SU-DHL-6 (cell line): ENCODE results near the gene MFNG.

Experiments used
- H2AFZ ChIP-seq: fragments of 200-600 bp; sonication (generic); 2 replicates; pipeline ENCODE4 v1.6.1; 2014; ENCODE audit warnings: low read depth, mild to moderate bottlenecking, moderate library complexity, mixed read lengths, antibody characterized with exemption, low read length; ENCODE audit not compliant: severe bottlenecking
- H3F3A ChIP-seq: fragments of 200-600 bp; shearing (Covaris generic); 2 replicates; pipeline ENCODE4 v1.6.0; 2016; ENCODE audit warnings: antibody characterized with exemption, mild to moderate bottlenecking; ENCODE audit not compliant: insufficient read depth
- H3K27ac ChIP-seq: fragments of 200-600 bp; sonication (generic); 2 replicates; pipeline ENCODE4 v1.5.1; 2016; ENCODE audit warnings: low read depth, mild to moderate bottlenecking, low read length, moderate library complexity, mixed read lengths
- H3K27me3 ChIP-seq: fragments of 200-600 bp; sonication (generic), shearing (Covaris generic); 2 replicates; pipeline ENCODE4 v1.6.0; 2014; ENCODE audit warnings: mild to moderate bottlenecking, low read length
- H3K36me3 ChIP-seq: fragments of 200-600 bp; sonication (generic); 2 replicates; pipeline ENCODE4 v1.6.1; 2014; ENCODE audit warnings: mild to moderate bottlenecking, low read length, mixed read lengths
- H3K4me2 ChIP-seq: fragments of 300-600, 200-600 bp; shearing (Covaris generic), sonication (generic); 2 replicates; pipeline ENCODE4 v1.6.0; 2014; ENCODE audit warnings: low read length, low read depth, mild to moderate bottlenecking; ENCODE audit not compliant: poor library complexity, severe bottlenecking
- H3K4me3 ChIP-seq: fragments of 200-600 bp; sonication (generic); 2 replicates; pipeline ENCODE4 v1.5.1; 2014; ENCODE audit warnings: antibody characterized with exemption, low read length, mild to moderate bottlenecking, mixed read lengths; ENCODE audit not compliant: insufficient read depth, poor library complexity, severe bottlenecking
- H3K79me2 ChIP-seq: fragments of 200-600 bp; sonication (generic); 2 replicates; pipeline ENCODE4 v1.6.1; 2014; ENCODE audit warnings: mild to moderate bottlenecking, low read length, moderate library complexity; ENCODE audit not compliant: insufficient read depth
- H3K9ac ChIP-seq: fragments of 200-600 bp; sonication (generic); 2 replicates; pipeline ENCODE4 v1.7.0; 2014; ENCODE audit warnings: mild to moderate bottlenecking, low read length
- H3K9me2 ChIP-seq: fragments of 200-600 bp; sonication (generic); replicated peaks from 2 replicates; pipeline ENCODE4 v1.6.1; 2014; ENCODE audit warnings: low read length; ENCODE audit not compliant: insufficient read depth
- H3K9me3 ChIP-seq: fragments of 200-600 bp; sonication (generic); 2 replicates; pipeline ENCODE4 v1.6.1; 2014; ENCODE audit warnings: low read length, mixed read lengths; ENCODE audit not compliant: insufficient read depth
- H4K20me1 ChIP-seq: fragments of 200-600 bp; sonication (generic); 2 replicates; pipeline ENCODE4 v1.6.1; 2014; ENCODE audit warnings: low read depth, mild to moderate bottlenecking, antibody characterized with exemption, low read length, moderate library complexity, mixed read lengths
- CTCF ChIP-seq: fragments of 200-600 bp; sonication (generic); IDR thresholded peaks from one replicate; pipeline ENCODE4 v1.5.1; 2017; ENCODE audit warnings: antibody characterized with exemption, mild to moderate bottlenecking, low read length, moderate library complexity; ENCODE audit not compliant: insufficient read depth, poor library complexity, severe bottlenecking
- EZH2phosphoT487 ChIP-seq: fragments of 200-600 bp; sonication (generic), shearing (Covaris generic); conservative IDR thresholded peaks from 2 replicates; pipeline ENCODE4 v1.6.1; 2018; ENCODE audit warnings: mild to moderate bottlenecking, antibody characterized with exemption, low read length, moderate library complexity, mixed read lengths

The MFNG gene

GRCh38 chr22:37467391-37467955 lies 18.7 kb downstream of the MFNG start:
- no peak overlapping the region for H3K4me2 ChIP-seq
- no peak overlapping the region for H3K27ac ChIP-seq
- no peak overlapping the region for H3K9ac ChIP-seq
- no peak for TF ChIP-seq CTCF
- TF ChIP-seq EZH2phosphoT487 = no peak
- no peaks in the 10 kb centered on the region for H3K27me3 ChIP-seq
- H3K9me2 ChIP-seq = no peaks in the 10 kb centered on the region
- H2AFZ ChIP-seq = no peak overlapping the region
- no peaks in the 10 kb centered on the region for H3K79me2 ChIP-seq
- no peaks in the 10 kb centered on the region for H3F3A ChIP-seq
- no peaks in the 10 kb centered on the region for H3K9me3 ChIP-seq
- no peaks in the 10 kb centered on the region for H4K20me1 ChIP-seq
- no peak overlapping the region for H3K4me3 ChIP-seq
- H3K36me3 ChIP-seq = 0 out of 2 replicates have a peak, but pooled peaks cover 6% of the 10 kb centered on the region

- no peaks in the 10 kb centered on the region for H3K27me3 ChIP-seq
- H3K9me2 ChIP-seq = no peaks in the 10 kb centered on the region
- no peaks in the 10 kb centered on the region for H3F3A ChIP-seq
- no peak for TF ChIP-seq EZH2phosphoT487
- no peak for TF ChIP-seq CTCF
- no peak overlapping the region for H3K9ac ChIP-seq
- no peaks in the 10 kb centered on the region for H4K20me1 ChIP-seq
- H3K36me3 ChIP-seq = no peaks in the 10 kb centered on the region
- no peak overlapping the region for H3K4me3 ChIP-seq
- no peak overlapping the region for H2AFZ ChIP-seq
- H3K27ac ChIP-seq = no peak overlapping the region
- H3K9me3 ChIP-seq = no peaks in the 10 kb centered on the region
- H3K79me2 ChIP-seq = no peaks in the 10 kb centered on the region
- H3K4me2 ChIP-seq = no peak overlapping the region
Observed at GRCh38 chr22:37464181-37464580, 22.0 kb downstream of the MFNG start.

GRCh38 chr22:37462983-37463382 lies 23.2 kb downstream of the MFNG start:
- H4K20me1 ChIP-seq = no peaks in the 10 kb centered on the region
- H3K9ac ChIP-seq = no peak overlapping the region
- no peak overlapping the region for H3K4me2 ChIP-seq
- no peaks in the 10 kb centered on the region for H3F3A ChIP-seq
- H2AFZ ChIP-seq = no peak overlapping the region
- TF ChIP-seq CTCF = no peak
- TF ChIP-seq EZH2phosphoT487 = no peak
- H3K4me3 ChIP-seq = no peak overlapping the region
- no peak overlapping the region for H3K27ac ChIP-seq
- H3K27me3 ChIP-seq = no peaks in the 10 kb centered on the region
- H3K9me3 ChIP-seq = no peaks in the 10 kb centered on the region
- H3K9me2 ChIP-seq = no peaks in the 10 kb centered on the region
- no peaks in the 10 kb centered on the region for H3K36me3 ChIP-seq
- H3K79me2 ChIP-seq = no peaks in the 10 kb centered on the region

GRCh38 chr22:37462436-37462835 lies 23.7 kb downstream of the MFNG start:
- no peak overlapping the region for H3K4me2 ChIP-seq
- H3F3A ChIP-seq = no peaks in the 10 kb centered on the region
- no peaks in the 10 kb centered on the region for H3K9me2 ChIP-seq
- TF ChIP-seq EZH2phosphoT487 (no peak), CTCF (no peak)
- H3K4me3 ChIP-seq = no peak overlapping the region
- no peaks in the 10 kb centered on the region for H3K27me3 ChIP-seq
- H3K9me3 ChIP-seq = no peaks in the 10 kb centered on the region
- H4K20me1 ChIP-seq = no peaks in the 10 kb centered on the region
- H3K79me2 ChIP-seq = no peaks in the 10 kb centered on the region
- no peaks in the 10 kb centered on the region for H3K36me3 ChIP-seq
- no peak overlapping the region for H3K9ac ChIP-seq
- no peak overlapping the region for H3K27ac ChIP-seq
- no peak overlapping the region for H2AFZ ChIP-seq
